ENCODE data around the gene PRKCZ. TPM values are rescaled to one million over a fixed set of nuclear protein-coding genes. Genes with fewer than 3 reads are reported as not detected.

PRKCZ gene
- total and polyA plus RNA-seq, 5 experiments from 2014 or later, result 7.8 to 33.9 (median 11.3) TPM

DNA sequence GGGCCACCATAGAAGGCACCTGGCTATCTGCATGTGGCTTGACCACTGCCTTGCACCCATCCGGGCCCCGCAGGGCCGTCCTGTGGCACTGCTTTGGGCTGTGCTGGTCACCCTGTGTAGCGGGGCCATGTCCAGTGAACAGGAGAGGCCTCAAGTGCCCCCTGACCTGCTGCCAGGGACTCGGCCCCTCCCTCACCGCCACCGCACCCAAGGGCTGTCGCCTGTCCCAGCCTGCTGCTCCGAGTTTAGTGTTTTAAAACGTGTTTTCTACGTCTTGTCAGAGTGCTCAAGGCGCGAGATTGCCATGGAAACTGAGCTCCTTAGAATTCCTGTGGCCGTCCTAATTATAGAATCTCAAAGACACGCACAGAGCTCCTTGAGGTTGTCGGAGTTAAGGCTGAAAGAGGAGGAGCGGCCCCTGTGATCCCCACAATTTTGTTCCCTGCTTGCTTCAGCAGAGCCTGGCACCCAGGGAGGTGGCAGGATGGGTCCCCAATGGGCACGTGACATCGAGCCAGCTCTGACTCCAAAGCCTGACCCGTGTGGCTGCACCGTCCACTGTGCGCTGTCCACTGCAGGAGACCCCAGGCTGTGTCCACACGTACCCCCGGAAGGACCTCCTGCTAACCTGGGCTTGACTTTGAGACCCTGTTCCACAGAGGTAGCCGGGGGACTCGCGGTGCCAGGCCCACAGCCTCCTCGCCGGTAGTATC, 78.1 kb downstream of the PRKCZ start:
- H3K27me3 Mint-ChIP-seq, result no peaks in the 10 kb centered on the region
- H3K27ac Mint-ChIP-seq, result no peak overlapping the region
- ATAC-seq (no peak), DNase-seq (peak in 1 of 10 donors; percentile 63)
- POLR2A ChIA-PET, result interaction anchor here (0.6 kb wide), 2 partner anchors 73 to 201 kb away, joined by 3 read pairs; no protein-coding TSS in a partner anchor
- no peaks in the 10 kb centered on the region for H3K9me3 Mint-ChIP-seq
- H3K36me3 Mint-ChIP-seq, result no peaks in the 10 kb centered on the region
- no peak overlapping the region for H3K4me3 Mint-ChIP-seq
- peaks cover 11 to 47% (median 36%) of the 10 kb centered on the region in 4 donors for H3K4me1 Mint-ChIP-seq

GRCh38 chr1:2129256-2129943, 79.2 kb downstream of the PRKCZ start:
- ATAC-seq, result no peak
- peaks cover 9 to 50% (median 39%) of the 10 kb centered on the region in 4 donors for H3K4me1 Mint-ChIP-seq
- POLR2A ChIA-PET, result no interaction called here
- no peak overlapping the region for H3K27ac Mint-ChIP-seq
- H3K9me3 Mint-ChIP-seq, result no peaks in the 10 kb centered on the region
- H3K27me3 Mint-ChIP-seq, result no peaks in the 10 kb centered on the region
- no peak overlapping the region for H3K4me3 Mint-ChIP-seq
- no peaks in the 10 kb centered on the region for H3K36me3 Mint-ChIP-seq
- no peak for DNase-seq

DNA sequence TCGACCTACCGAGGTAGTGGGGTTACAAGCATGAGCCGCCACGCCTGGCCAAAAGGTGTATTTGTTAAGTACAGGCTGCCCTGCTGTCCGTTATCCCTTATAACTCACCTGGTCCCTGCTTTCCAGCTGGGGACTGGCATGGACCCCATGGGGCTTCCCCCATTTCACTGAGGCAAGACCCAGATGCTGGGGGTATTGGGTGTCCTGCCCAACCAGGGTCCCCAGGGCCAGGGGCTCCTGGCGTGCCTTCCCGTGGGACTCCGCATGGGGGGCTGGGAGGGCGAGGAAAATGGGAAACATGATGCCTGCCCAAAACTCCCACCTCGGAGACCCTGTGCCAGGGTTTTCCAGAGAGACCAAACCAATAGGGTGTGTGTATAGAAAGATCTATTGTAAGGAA, 79.9 kb downstream of the PRKCZ start:
- H3K27me3 Mint-ChIP-seq, result no peaks in the 10 kb centered on the region
- ATAC-seq, result no peak
- no peaks in the 10 kb centered on the region for H3K36me3 Mint-ChIP-seq
- peak in 1 of 10 donors; percentile 45 for DNase-seq
- POLR2A ChIA-PET, result no interaction called here
- H3K9me3 Mint-ChIP-seq, result no peaks in the 10 kb centered on the region
- H3K4me3 Mint-ChIP-seq, result no peak overlapping the region
- peaks cover 9 to 46% (median 37%) of the 10 kb centered on the region in 4 donors for H3K4me1 Mint-ChIP-seq
- no peak overlapping the region for H3K27ac Mint-ChIP-seq

- peak in 1 of 10 donors; percentile 53 for DNase-seq
- no peak for ATAC-seq
- Mint-ChIP-seq H3K4me3 (peak overlapping the region in 2 of 10 donors; percentile 20 to 26), H3K36me3 (no peaks in the 10 kb centered on the region), H3K4me1 (peaks cover 9 to 45% (median 38%) of the 10 kb centered on the region in 4 donors), H3K27me3 (no peaks in the 10 kb centered on the region), H3K9me3 (no peaks in the 10 kb centered on the region), H3K27ac (peak overlapping the region in 4 of 10 donors; percentile 8 to 77 (median 56))
- POLR2A ChIA-PET, result interaction anchor here (0.7 kb wide), 1 partner anchor 19 kb away, joined by 3 read pairs; no protein-coding TSS in a partner anchor
Observed at GRCh38 chr1:2130871-2131289, 80.7 kb downstream of the PRKCZ start.

DNA sequence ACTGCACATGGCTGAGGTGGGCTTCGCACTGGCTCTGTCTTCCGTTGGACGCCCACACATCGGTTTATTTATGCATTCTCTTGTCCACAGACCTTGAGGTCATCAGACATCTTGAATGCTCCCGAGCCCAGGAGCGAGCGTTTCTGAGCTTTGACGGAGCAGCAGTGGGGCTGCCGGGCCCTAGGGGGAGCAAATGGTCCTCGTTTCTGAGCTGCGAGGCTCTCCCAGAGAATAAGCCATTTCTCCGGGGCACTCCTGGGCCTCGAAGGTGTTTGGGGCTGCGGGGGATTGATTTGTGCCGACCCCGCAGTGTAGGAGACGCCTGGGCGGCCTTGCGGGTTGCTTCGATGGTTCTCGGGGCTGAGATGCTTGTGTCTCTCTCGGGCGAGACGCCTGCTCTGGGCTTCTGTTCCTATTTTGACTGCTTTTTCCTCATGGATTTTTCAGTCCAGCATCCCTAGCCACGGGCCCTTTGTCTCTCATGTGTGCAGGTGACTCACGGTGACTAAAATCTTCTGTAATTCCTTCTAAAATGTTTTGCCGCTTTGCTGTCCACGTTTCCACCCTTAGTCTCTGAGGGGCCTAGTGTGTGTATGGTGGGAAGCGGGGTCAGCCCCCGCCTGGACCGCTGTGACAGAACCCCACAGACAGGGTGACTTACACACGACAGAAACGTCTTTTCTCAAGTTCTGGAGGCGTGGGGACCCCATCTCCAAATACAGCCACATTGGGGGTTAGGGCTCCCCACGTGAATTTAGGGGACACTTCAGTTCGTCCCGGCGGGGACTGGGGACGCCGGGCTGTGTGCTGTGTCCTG, 82.2 kb downstream of the PRKCZ start:
- H3K27ac Mint-ChIP-seq, result peak overlapping the region; percentile 69 to 97 (median 93)
- no peaks in the 10 kb centered on the region for H3K27me3 Mint-ChIP-seq
- H3K9me3 Mint-ChIP-seq, result no peaks in the 10 kb centered on the region
- peak overlapping the region; percentile 79 to 90 (median 84) for H3K4me3 Mint-ChIP-seq
- H3K4me1 Mint-ChIP-seq, result peaks cover 4 to 46% (median 35%) of the 10 kb centered on the region in 4 donors
- POLR2A ChIA-PET, result interaction anchor here (0.6 to 0.8 kb wide), 2 partner anchors 9 to 95 kb away, joined by 3 to 4 read pairs; no protein-coding TSS in a partner anchor
- DNase-seq (peak in 6 of 10 donors; percentile 26 to 65 (median 38)), ATAC-seq (peak; percentile 0 to 6)
- no peaks in the 10 kb centered on the region for H3K36me3 Mint-ChIP-seq

DNA sequence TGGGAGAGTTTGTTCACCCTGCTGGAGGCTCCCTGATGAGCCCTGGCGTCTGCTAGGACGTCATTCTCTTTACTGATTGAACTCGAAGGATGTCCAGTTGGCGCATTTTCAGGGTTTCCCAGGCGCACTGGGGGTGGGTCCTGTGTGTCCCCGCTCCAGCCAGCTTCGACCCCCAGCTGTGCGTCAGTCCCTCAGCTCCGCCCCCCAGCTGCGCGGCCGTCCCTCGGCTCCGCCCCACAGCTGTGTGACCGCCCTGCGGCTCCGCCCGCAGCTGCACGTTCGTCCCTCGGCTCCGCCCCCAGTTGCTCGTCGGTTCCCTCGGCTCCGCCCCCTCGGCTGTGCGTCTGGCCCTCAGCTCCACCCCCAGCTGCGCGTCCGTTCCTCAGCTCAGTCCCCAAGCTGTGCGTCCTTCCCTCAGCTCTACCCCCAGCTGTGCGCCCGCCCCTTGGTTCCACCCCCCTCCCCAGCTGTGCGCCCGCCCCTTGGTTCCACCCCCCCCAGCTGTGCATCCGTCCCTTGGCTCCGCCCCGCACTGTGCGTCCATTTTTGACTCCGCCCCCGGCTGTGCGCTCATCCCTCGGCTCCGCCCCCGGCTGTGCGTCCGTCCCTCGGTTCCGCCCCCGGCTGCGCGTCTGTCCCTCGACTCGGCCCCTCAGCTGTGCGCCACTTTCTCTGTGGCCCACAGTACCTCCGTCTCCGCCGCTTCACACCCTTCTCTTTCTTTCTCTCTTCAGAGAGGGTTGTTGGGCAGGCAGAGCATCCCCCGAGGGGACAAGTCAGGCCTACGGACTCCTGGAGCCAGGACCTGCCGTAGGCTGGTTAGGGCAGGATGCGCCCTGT, 83.0 kb downstream of the PRKCZ start:
- ATAC-seq, result peak; percentile 88 to 90
- Mint-ChIP-seq H3K36me3 (no peaks in the 10 kb centered on the region), H3K9me3 (no peaks in the 10 kb centered on the region), H3K4me3 (peak overlapping the region; percentile 79 to 90 (median 84)), H3K27me3 (no peaks in the 10 kb centered on the region), H3K27ac (peak overlapping the region; percentile 5 to 97 (median 93)), H3K4me1 (peaks cover 7 to 47% (median 37%) of the 10 kb centered on the region in 4 donors)
- POLR2A ChIA-PET, result interaction anchor here (0.6 to 1.0 kb wide), 3 partner anchors 8 to 747 kb away, joined by 3 to 4 read pairs (median 3); no protein-coding TSS in a partner anchor
- DNase-seq, result peak; percentile 93 to 98 (median 96)

GRCh38 chr1:2133879-2134215, 83.6 kb downstream of the PRKCZ start:
- no peaks in the 10 kb centered on the region for H3K27me3 Mint-ChIP-seq
- no peaks in the 10 kb centered on the region for H3K9me3 Mint-ChIP-seq
- peak overlapping the region in 8 of 10 donors; percentile 66 to 97 (median 90) for H3K27ac Mint-ChIP-seq
- no peaks in the 10 kb centered on the region for H3K36me3 Mint-ChIP-seq
- peak overlapping the region in 8 of 10 donors; percentile 56 to 90 (median 82) for H3K4me3 Mint-ChIP-seq
- H3K4me1 Mint-ChIP-seq, result peaks cover 8 to 49% (median 39%) of the 10 kb centered on the region in 4 donors
- no peak for ATAC-seq
- peak in 1 of 10 donors; percentile 47 for DNase-seq
- POLR2A ChIA-PET, result interaction anchor here (1.0 kb wide), 1 partner anchor 747 kb away, joined by 3 read pairs; no protein-coding TSS in a partner anchor

GRCh38 chr1:2134266-2134620, 84.0 kb downstream of the PRKCZ start:
- POLR2A ChIA-PET, result no interaction called here

GRCh38 chr1:2134621-2135307, 84.6 kb downstream of the PRKCZ start:
- H3K27ac Mint-ChIP-seq, result peak overlapping the region in 8 of 10 donors; percentile 59 to 86 (median 77)

More at GRCh38 chr1:2134266-2134620, 84.0 kb downstream of the PRKCZ start:
- Mint-ChIP-seq H3K4me3 (peak overlapping the region in 5 of 10 donors; percentile 14 to 64 (median 56)), H3K27me3 (no peaks in the 10 kb centered on the region), H3K9me3 (no peaks in the 10 kb centered on the region), H3K27ac (peak overlapping the region in 8 of 10 donors; percentile 62 to 88 (median 81)), H3K36me3 (no peaks in the 10 kb centered on the region), H3K4me1 (peaks cover 8 to 48% (median 39%) of the 10 kb centered on the region in 4 donors)
- DNase-seq (no peak), ATAC-seq (no peak)

GRCh38 chr1:2135441-2135841, 85.2 kb downstream of the PRKCZ start:
- ATAC-seq, result no peak
- POLR2A ChIA-PET, result no interaction called here
- no peaks in the 10 kb centered on the region for H3K27me3 Mint-ChIP-seq
- H3K27ac Mint-ChIP-seq, result peak overlapping the region in 7 of 10 donors; percentile 38 to 87 (median 81)
- H3K36me3 Mint-ChIP-seq, result no peaks in the 10 kb centered on the region
- DNase-seq, result no peak
- H3K9me3 Mint-ChIP-seq, result no peaks in the 10 kb centered on the region
- peak overlapping the region in 2 of 10 donors; percentile 12 to 35 for H3K4me3 Mint-ChIP-seq
- H3K4me1 Mint-ChIP-seq, result peaks cover 13 to 59% (median 48%) of the 10 kb centered on the region in 4 donors

More at GRCh38 chr1:2134621-2135307, 84.6 kb downstream of the PRKCZ start:
- no peaks in the 10 kb centered on the region for H3K9me3 Mint-ChIP-seq
- H3K4me1 Mint-ChIP-seq, result peaks cover 10 to 52% (median 42%) of the 10 kb centered on the region in 4 donors
- H3K36me3 Mint-ChIP-seq, result no peaks in the 10 kb centered on the region
- DNase-seq (peak in 1 of 10 donors; percentile 43), ATAC-seq (no peak)
- no peaks in the 10 kb centered on the region for H3K27me3 Mint-ChIP-seq
- H3K4me3 Mint-ChIP-seq, result peak overlapping the region in 1 of 10 donors; percentile 4
- POLR2A ChIA-PET, result no interaction called here

- H3K27ac Mint-ChIP-seq, result peak overlapping the region in 6 of 10 donors; percentile 15 to 87 (median 64)
- no peak for ATAC-seq
- H3K4me3 Mint-ChIP-seq, result no peak overlapping the region
- peaks cover 13 to 64% (median 48%) of the 10 kb centered on the region in 4 donors for H3K4me1 Mint-ChIP-seq
- DNase-seq, result peak in 1 of 10 donors; percentile 47
- H3K9me3 Mint-ChIP-seq, result no peaks in the 10 kb centered on the region
- no peaks in the 10 kb centered on the region for H3K27me3 Mint-ChIP-seq
- no peaks in the 10 kb centered on the region for H3K36me3 Mint-ChIP-seq
- POLR2A ChIA-PET, result no interaction called here
Observed at GRCh38 chr1:2135941-2136340, 85.7 kb downstream of the PRKCZ start.

Measured in naive thymus-derived CD8-positive, alpha-beta T cell (primary cell).